AG09319 (cell line): ENCODE results near the gene C16orf90.

Experiments used
- DNase-seq: peaks from one replicate; pipeline ENCODE4 v3.0.0-alpha.2; 2010; ENCODE audit warnings: low read depth; ENCODE audit errors: extremely low read depth
- CTCF ChIP-seq: IDR thresholded peaks from 2 replicates; pipeline ENCODE4 v1.5.1; 2011; ENCODE audit warnings: low read depth, mild to moderate bottlenecking, inconsistent platforms, low read length, moderate library complexity

The C16orf90 gene

GRCh38 chr16:3444032-3444388, 51.3 kb downstream of the C16orf90 start:
- DNase-seq, result peak; percentile 32
- TF ChIP-seq CTCF, result no peak
